H1 (cell line): ENCODE measurements around the gene NR2C2. TPM values are rescaled to one million over a fixed set of nuclear protein-coding genes. Genes with fewer than 3 reads are reported as not detected.

Source experiments
- CTCF ChIA-PET: fragments of 300-600 bp; sonication (Branson Sonifier 250); formaldehyde crosslinking; loops from one replicate; lab custom pipeline; 2021; ENCODE audit not compliant: partially characterized antibody; lab: Charles Lee
- POLR2A ChIA-PET: fragments of 300-600 bp; sonication (Branson Sonifier 250); formaldehyde crosslinking; loops from one replicate; lab custom pipeline; 2021; ENCODE audit warnings: inconsistent platforms; ENCODE audit not compliant: partially characterized antibody; lab: Charles Lee
- DNase-seq, 2 experiments: peaks; one replicate each; pipeline versions ENCODE4 v3.0.0 to v3.0.0-alpha.2; 2010 to 2022; ENCODE audit warnings: low spot score in 2 of 2, low read depth in 1 of 2, mixed read lengths in 1 of 2
- FAIRE-seq: peaks from 2 replicates; lab custom pipeline; 2011; peaks lifted over from hg19 to GRCh38; lab: Jason Lieb, UNC
- H2AFZ ChIP-seq: 2 replicates; pipeline ENCODE4 v1.8.1; 2012; ENCODE audit warnings: low read length, inconsistent platforms
- H2AK5ac ChIP-seq: 2 replicates; pipeline ENCODE4 v1.6.1; 2013; ENCODE audit warnings: low read depth, low read length
- H2BK120ac ChIP-seq: replicated peaks from 2 replicates; pipeline ENCODE3; 2013; ENCODE audit warnings: low read depth, low read length, inconsistent platforms
- H2BK12ac ChIP-seq: 2 replicates; pipeline ENCODE4 v1.6.1; 2013; ENCODE audit warnings: low read depth, low read length
- H2BK15ac ChIP-seq: 2 replicates; pipeline ENCODE4 v1.6.1; 2013; ENCODE audit warnings: low read length
- H2BK20ac ChIP-seq: 2 replicates; pipeline ENCODE4 v1.6.1; 2013; ENCODE audit warnings: low read length
- H2BK5ac ChIP-seq: 2 replicates; pipeline ENCODE4 v1.6.1; 2013; ENCODE audit warnings: low read depth, low read length
- H3K14ac ChIP-seq: 2 replicates; pipeline ENCODE4 v1.6.1; 2013; ENCODE audit warnings: inconsistent platforms; ENCODE audit not compliant: insufficient read length
- H3K18ac ChIP-seq: 2 replicates; pipeline ENCODE4 v1.6.1; 2013; ENCODE audit warnings: low read length; ENCODE audit errors: extremely low read depth
- H3K23ac ChIP-seq: 2 replicates; pipeline ENCODE4 v1.6.1; 2013; ENCODE audit warnings: inconsistent platforms; ENCODE audit not compliant: insufficient read length
- H3K23me2 ChIP-seq: 2 replicates; pipeline ENCODE4 v1.6.1; 2013; ENCODE audit warnings: low read depth, low read length
- H3K27ac ChIP-seq: 2 replicates; pipeline ENCODE4 v1.6.1; 2011; ENCODE audit warnings: low read depth, low read length, inconsistent platforms
- H3K27me3 ChIP-seq, 4 experiments: replicated peaks in 1 of 4; 1 replicate in 1 of 4; 2 replicates in 3 of 4; pipeline versions ENCODE4 v1.6.1 to v1.8.1; 2011 to 2013; ENCODE audit warnings: low read length in 3 of 4, mild to moderate bottlenecking in 3 of 4, inconsistent platforms in 2 of 4, mixed read lengths in 2 of 4, moderate library complexity in 1 of 4; ENCODE audit not compliant: control insufficient read depth in 3 of 4, insufficient read depth in 3 of 4; ENCODE audit errors: extremely low read depth in 1 of 4
- H3K36me3 ChIP-seq, 4 experiments: 2 replicates each; pipeline versions ENCODE4 v1.6.1 to v1.8.1; 2011 to 2013; ENCODE audit warnings: mild to moderate bottlenecking in 4 of 4, low read length in 3 of 4, moderate library complexity in 2 of 4, control low read depth in 1 of 4, inconsistent platforms in 1 of 4; ENCODE audit not compliant: insufficient read depth in 4 of 4, control insufficient read depth in 2 of 4
- H3K4ac ChIP-seq: replicated peaks from 2 replicates; pipeline ENCODE3; 2013; ENCODE audit warnings: low read length, low read depth, mixed read lengths, inconsistent platforms; ENCODE audit not compliant: insufficient read length
- H3K4me1 ChIP-seq, 4 experiments: replicated peaks in 1 of 4; 1 replicate in 1 of 4; 2 replicates in 3 of 4; pipeline versions ENCODE4 v1.6.1 to v1.8.1; 2011 to 2013; ENCODE audit warnings: low read length in 3 of 4, inconsistent platforms in 2 of 4, mixed read lengths in 1 of 4; ENCODE audit not compliant: insufficient read depth in 4 of 4, control insufficient read depth in 3 of 4
- H3K4me2 ChIP-seq, 2 experiments: 2 replicates each; pipeline versions ENCODE4 v1.6.1 to v1.8.1; 2011 to 2013; ENCODE audit warnings: low read depth in 2 of 2, low read length in 2 of 2, control low read depth in 1 of 2, inconsistent platforms in 1 of 2, mild to moderate bottlenecking in 1 of 2; ENCODE audit not compliant: insufficient read depth in 1 of 2
- H3K4me3 ChIP-seq, 4 experiments: fragments of 200-600, 300-600 bp in 1 of 4; sonication (generic), shearing (Covaris generic), sonication (Bioruptor Twin) in 1 of 4; 2 replicates each; pipeline versions ENCODE4 v1.5.1 to v1.8.1; 2011 to 2016; ENCODE audit warnings: low read length in 4 of 4, low read depth in 3 of 4, control low read depth in 2 of 4, inconsistent platforms in 2 of 4, mild to moderate bottlenecking in 2 of 4, mixed read lengths in 1 of 4, moderate library complexity in 1 of 4; ENCODE audit not compliant: insufficient read depth in 2 of 4; ENCODE audit errors: extremely low read depth in 1 of 4
- H3K56ac ChIP-seq: replicated peaks from 2 replicates; pipeline ENCODE3; 2013; ENCODE audit warnings: low read depth, mild to moderate bottlenecking, mixed read lengths, low read length, inconsistent platforms; ENCODE audit not compliant: insufficient read length
- H3K79me1 ChIP-seq: 2 replicates; pipeline ENCODE4 v1.6.1; 2013; ENCODE audit warnings: low read depth, low read length, control low read depth
- H3K79me2 ChIP-seq, 2 experiments: 2 replicates each; pipeline versions ENCODE4 v1.6.1 to v1.8.1; 2012 to 2013; ENCODE audit warnings: low read length in 2 of 2, mild to moderate bottlenecking in 2 of 2, inconsistent platforms in 1 of 2; ENCODE audit not compliant: insufficient read depth in 2 of 2, control insufficient read depth in 1 of 2
- H3K9ac ChIP-seq, 4 experiments: replicated peaks in 1 of 4; 1 replicate in 1 of 4; 2 replicates in 3 of 4; pipeline versions ENCODE4 v1.6.1 to v1.8.1; 2011 to 2013; ENCODE audit warnings: low read depth in 3 of 4, low read length in 3 of 4, control low read depth in 2 of 4, mild to moderate bottlenecking in 2 of 4, moderate library complexity in 2 of 4, inconsistent platforms in 1 of 4; ENCODE audit errors: extremely low read depth in 1 of 4
- H3K9me3 ChIP-seq, 2 experiments: 2 replicates each; pipeline versions ENCODE4 v1.6.1 to v1.8.1; 2012 to 2013; ENCODE audit warnings: mild to moderate bottlenecking in 2 of 2, moderate library complexity in 2 of 2, control low read depth in 1 of 2, inconsistent platforms in 1 of 2, low read depth in 1 of 2, low read length in 1 of 2, mixed read lengths in 1 of 2; ENCODE audit not compliant: insufficient read depth in 2 of 2
- H4K20me1 ChIP-seq, 2 experiments: replicated peaks in 1 of 2; 2 replicates each; pipeline versions ENCODE3 to v1.8.1; 2011 to 2013; ENCODE audit warnings: inconsistent platforms in 2 of 2, low read length in 2 of 2, mild to moderate bottlenecking in 1 of 2; ENCODE audit not compliant: insufficient read depth in 2 of 2, control insufficient read depth in 1 of 2
- H4K5ac ChIP-seq: 2 replicates; pipeline ENCODE4 v1.6.1; 2013; ENCODE audit warnings: low read length, low read depth, mixed read lengths, inconsistent platforms; ENCODE audit not compliant: insufficient read length
- H4K8ac ChIP-seq: 2 replicates; pipeline ENCODE4 v1.8.0; 2013; ENCODE audit warnings: mild to moderate bottlenecking, moderate library complexity, low read length, inconsistent platforms; ENCODE audit not compliant: insufficient read depth; ENCODE audit errors: extremely low read depth
- H4K91ac ChIP-seq: replicated peaks from 2 replicates; pipeline ENCODE3; 2013; ENCODE audit warnings: low read length, mixed read lengths, inconsistent platforms; ENCODE audit not compliant: insufficient read length
- ASH2L ChIP-seq: fragments of 200-600, 300-600 bp; sonication (generic); IDR thresholded peaks from one replicate; pipeline ENCODE4 v1.7.1; 2017; ENCODE audit warnings: low read length
- BACH1 ChIP-seq: IDR thresholded peaks from 2 replicates; pipeline ENCODE4 v1.6.1; 2012; ENCODE audit warnings: low read length, improper control_type of control experiment
- BRCA1 ChIP-seq: IDR thresholded peaks from 2 replicates; pipeline ENCODE4 v1.6.1; 2012; ENCODE audit warnings: low read depth, low read length, improper control_type of control experiment
- NRF1 ChIP-seq: IDR thresholded peaks from 2 replicates; pipeline ENCODE4 v1.6.1; 2011; ENCODE audit warnings: mild to moderate bottlenecking, low read depth, low read length, improper control_type of control experiment
- POU5F1 ChIP-seq: IDR thresholded peaks from 2 replicates; pipeline ENCODE4 v1.6.1; 2011; ENCODE audit warnings: low read depth, mild to moderate bottlenecking, low read length, moderate library complexity
- RXRA ChIP-seq: IDR thresholded peaks from 2 replicates; pipeline ENCODE4 v1.6.1; 2011; ENCODE audit warnings: low read depth, mild to moderate bottlenecking, low read length, moderate library complexity; ENCODE audit not compliant: insufficient read depth
- SAP30 ChIP-seq: fragments of 300-600 bp; sonication (generic); IDR thresholded peaks from 2 replicates; pipeline ENCODE4 v1.7.1; 2012; ENCODE audit warnings: low read length, moderate library complexity, mild to moderate bottlenecking, inconsistent platforms; ENCODE audit not compliant: insufficient read depth, insufficient replicate concordance
- SP2 ChIP-seq: IDR thresholded peaks from 2 replicates; pipeline ENCODE4 v1.6.1; 2012; ENCODE audit warnings: mild to moderate bottlenecking, low read length, inconsistent platforms
- YY1 ChIP-seq: IDR thresholded peaks from 2 replicates; pipeline ENCODE4 v1.6.1; 2011; ENCODE audit warnings: low read depth, mild to moderate bottlenecking, low read length
- WGBS, 2 experiments: shearing (Covaris generic) in 1 of 2; methylation state at CpG; one replicate each; pipeline versions ENCODE4 v1.1.6 to v1.1.7; 2013 to 2015; ENCODE audit warnings: low lambda C conversion rate in 2 of 2, mixed read lengths in 2 of 2, inconsistent platforms in 1 of 2, low coverage in 1 of 2, missing lambda C conversion rate in 1 of 2; ENCODE audit not compliant: insufficient replicate concordance in 2 of 2, insufficient coverage in 1 of 2, insufficient read length in 1 of 2; ENCODE audit errors: extremely low coverage in 1 of 2, missing lambda C conversion rate in 1 of 2; 5-methylcytosine and 5-hydroxymethylcytosine counted together
- polyA plus RNA-seq, 7 experiments: library from polyadenylated mRNA; depleted of rRNA in 3 of 7; stranded (reverse) in 5 of 7; unstranded in 2 of 7; fragments of >200 nt in 5 of 7; fragments of 200-250 nt in 2 of 7; gene quantifications; 1 replicate in 5 of 7; 2 replicates in 1 of 7; 4 replicates in 1 of 7; pipeline versions ENCODE4 v1.2.1 to v1.2.3, GENCODE V29; 2011 to 2013; ENCODE audit warnings: missing spikeins in 2 of 7, mixed read lengths in 2 of 7
- total RNA-seq: library from RNA; stranded (reverse); fragmentation: NEBNext Ultra II Directional; extraction: Animal tissue kit (Norgen Biotek cat#: 25700); gene quantifications from 2 replicates; pipeline ENCODE4 v1.2.1, GENCODE V29; 2021

Gene NR2C2
- total and polyA plus RNA-seq, 2 of the 8 experiments (the other 6 are each of a cell fraction or from before 2014, with no cell fraction given) = 16.6 to 44.4 TPM

GRCh38 chr3:14980689-14981088 lies 33.3 kb downstream of the NR2C2 start:
- ChIA-PET POLR2A (interaction anchor here (0.9 to 1.9 kb wide), 4 partner anchors 9 to 34 kb away, joined by 3 to 7 read pairs (median 4); partner anchors contain the start of gene NR2C2), CTCF (interaction anchor here (1.1 to 1.4 kb wide), 2 partner anchors 9 to 55 kb away, joined by 3 to 4 read pairs; no protein-coding TSS in a partner anchor)
- Histone ChIP-seq H3K4me3 (no peak overlapping the region), H3K56ac (no peak overlapping the region), H3K79me1 (peaks cover 2% of the 10 kb centered on the region; the same call in 1 of the 2 replicates), H4K20me1 (peaks cover 1 to 2% of the 10 kb centered on the region in 2 experiments), H2BK120ac (no peak overlapping the region), H4K8ac (no peak overlapping the region), H3K4me2 (no peak overlapping the region), H3K36me3 (no peaks in the 10 kb centered on the region), H2AK5ac (no peak overlapping the region), H4K5ac (no peak overlapping the region), H3K9me3 (no peaks in the 10 kb centered on the region), H3K79me2 (peaks cover 0 to 77% of the 10 kb centered on the region in 2 experiments; a peak in 3 of 4 replicates)
- WGBS, 2 experiments = 87% methylated on average over 4 of the region's 4 CpGs; no CpG with 5 or more reads in 1 of the 2 experiments
- no peak for DNase-seq
- TF ChIP-seq BRCA1 (no peak), POU5F1 (no peak), SAP30 (no peak), RXRA (no peak), ASH2L (no peak), YY1 (no peak), BACH1 (no peak), NRF1 (no peak), SP2 (no peak)
- TF ChIP-seq, all 59 proteins: peak for 0
- H3K4ac ChIP-seq = no peak overlapping the region
- no peaks in the 10 kb centered on the region for H3K4me1 ChIP-seq
- H2BK20ac ChIP-seq = no peak overlapping the region
- H2BK12ac ChIP-seq = no peak overlapping the region
- H3K18ac ChIP-seq = no peak overlapping the region
- FAIRE-seq = no peak
- no peaks in the 10 kb centered on the region for H3K23me2 ChIP-seq
- no peak overlapping the region for H2AFZ ChIP-seq
- no peak overlapping the region for H3K23ac ChIP-seq
- H2BK15ac ChIP-seq = no peak overlapping the region
- H3K27me3 ChIP-seq = no peaks in the 10 kb centered on the region
- no peak overlapping the region for H3K14ac ChIP-seq
- no peak overlapping the region for H3K27ac ChIP-seq
- H4K91ac ChIP-seq = no peak overlapping the region
- no peak overlapping the region for H3K9ac ChIP-seq
- no peak overlapping the region for H2BK5ac ChIP-seq
